ENCODE measurements around the gene CROT.
"Not testable (repeated sequence)": the region's sequence is repeated elsewhere in the genome, so short reads cannot be mapped to it uniquely, and the experiment has no call there.

The CROT gene

GRCh38 chr7:87345166-87345927, at the start of gene CROT:
Gene CROT (plus strand): TSS chr7:87345664. CDS start chr7:87349069, 3,405 bp downstream.
- DNase-seq, result peak; percentile 91

GRCh38 chr7:87300756-87301155, 44.7 kb upstream of the CROT start:
- DNase-seq, result no peak

GRCh38 chr7:87310790-87311419, 34.6 kb upstream of the CROT start:
- no peak for DNase-seq

- peak; percentile 39 for DNase-seq
These were observed 33.1 kb upstream of the CROT start for GRCh38 chr7:87312215-87312865.

- DNase-seq, result no peak
These were observed 29.3 kb upstream of the CROT start for GRCh38 chr7:87316097-87316700.

GRCh38 chr7:87316846-87317552, 28.5 kb upstream of the CROT start:
- DNase-seq, result no peak

- DNase-seq, result no peak
These were observed 27.7 kb upstream of the CROT start for GRCh38 chr7:87317691-87318245.

GRCh38 chr7:87318741-87319140, 26.7 kb upstream of the CROT start:
- DNase-seq, result no peak

GRCh38 chr7:87319154-87319581, 26.3 kb upstream of the CROT start:
- not testable (repeated sequence) for DNase-seq

- DNase-seq, result no peak
These were observed 22.6 kb upstream of the CROT start for GRCh38 chr7:87322912-87323311.

- DNase-seq, result no peak
These were observed 19.7 kb upstream of the CROT start for GRCh38 chr7:87325576-87326370.

GRCh38 chr7:87328281-87328680, 17.2 kb upstream of the CROT start:
- no peak for DNase-seq

GRCh38 chr7:87330316-87330715, 15.1 kb upstream of the CROT start:
- DNase-seq, result no peak

GRCh38 chr7:87330942-87331341, 14.5 kb upstream of the CROT start:
- peak; percentile 2 for DNase-seq

GRCh38 chr7:87331687-87332252, 13.7 kb upstream of the CROT start:
- no peak for DNase-seq

GRCh38 chr7:87332321-87332720, 13.1 kb upstream of the CROT start:
- DNase-seq, result no peak

GRCh38 chr7:87336136-87336535, 9.3 kb upstream of the CROT start:
- no peak for DNase-seq

- DNase-seq, result no peak
These were observed 8.1 kb upstream of the CROT start for GRCh38 chr7:87337331-87337730.

- no peak for DNase-seq
These were observed 6.0 kb upstream of the CROT start for GRCh38 chr7:87339373-87339897.

- no peak for DNase-seq
These were observed 4.0 kb upstream of the CROT start for GRCh38 chr7:87341441-87341840.

GRCh38 chr7:87342231-87342630, 3.2 kb upstream of the CROT start:
- DNase-seq, result no peak
